NCI-H1048 (cell line): ENCODE data around the gene NUP133.
A peak's percentile ranks its signal among the peaks of the same experiment; 100 is the strongest.
"Not testable (repeated sequence)": the region's sequence is repeated elsewhere in the genome, so short reads cannot be mapped to it uniquely, and the experiment has no call there.

Experiments used
- DNase-seq: peaks from one replicate; lab custom pipeline; 2025; lab: John Stamatoyannopoulos, UW

Gene NUP133

GRCh38 chr1:229507951-229508822 lies at the start of gene NUP133:
Gene NUP133, minus strand, starts transcription at chr1:229508341. Its CDS starts 92 bp downstream, at chr1:229508249.
- DNase-seq: peak; percentile 100

- DNase-seq: no peak
Measured at GRCh38 chr1:229557200-229557850, 49.2 kb upstream of the NUP133 start.

- DNase-seq: no peak
Measured at GRCh38 chr1:229554886-229555621, 46.9 kb upstream of the NUP133 start.

- DNase-seq: no peak
Measured at GRCh38 chr1:229553621-229554130, 45.5 kb upstream of the NUP133 start.

GRCh38 chr1:229552732-229553131 lies 44.6 kb upstream of the NUP133 start:
- no peak for DNase-seq

- no peak for DNase-seq
Measured at GRCh38 chr1:229550812-229551567, 42.8 kb upstream of the NUP133 start.

- no peak for DNase-seq
Measured at GRCh38 chr1:229547542-229547941, 39.4 kb upstream of the NUP133 start.

- DNase-seq: no peak
Measured at GRCh38 chr1:229544587-229544986, 36.4 kb upstream of the NUP133 start.

- no peak for DNase-seq
Measured at GRCh38 chr1:229539863-229540506, 31.8 kb upstream of the NUP133 start.

- no peak for DNase-seq
Measured at GRCh38 chr1:229538945-229539344, 30.8 kb upstream of the NUP133 start.

- DNase-seq: no peak
Measured at GRCh38 chr1:229537894-229538293, 29.8 kb upstream of the NUP133 start.

- DNase-seq: no peak
Measured at GRCh38 chr1:229536982-229537381, 28.8 kb upstream of the NUP133 start.

GRCh38 chr1:229535230-229535629 lies 27.1 kb upstream of the NUP133 start:
- DNase-seq: no peak

- no peak for DNase-seq
Measured at GRCh38 chr1:229531326-229531725, 23.2 kb upstream of the NUP133 start.

GRCh38 chr1:229529639-229530038 lies 21.5 kb upstream of the NUP133 start:
- DNase-seq: no peak

- DNase-seq: no peak
Measured at GRCh38 chr1:229526695-229527094, 18.6 kb upstream of the NUP133 start.

GRCh38 chr1:229523052-229523451 lies 14.9 kb upstream of the NUP133 start:
- no peak for DNase-seq

- DNase-seq: peak; percentile 59
Measured at GRCh38 chr1:229514578-229515275, 6.6 kb upstream of the NUP133 start.

- not testable (repeated sequence) for DNase-seq
Measured at GRCh38 chr1:229511625-229512024, 3.5 kb upstream of the NUP133 start.

- DNase-seq: not testable (repeated sequence)
Measured at GRCh38 chr1:229511201-229511600, 3.1 kb upstream of the NUP133 start.
